NCI-H187 treated with DMSO at 0.1 percent for 48 hours (cell line): ENCODE data around the gene SKIDA1.
A peak's percentile ranks its signal among the peaks of the same experiment; 100 is the strongest.
"Not testable (repeated sequence)": the region's sequence is repeated elsewhere in the genome, so short reads cannot be mapped to it uniquely, and the experiment has no call there.

Source experiments
- DNase-seq: peaks from one replicate; lab custom pipeline; 2025; lab: John Stamatoyannopoulos, UW

The SKIDA1 gene

GRCh38 chr10:21525367-21526187 is at the start of gene SKIDA1:
Gene SKIDA1, minus strand, starts transcription at chr10:21525682. Its CDS starts 7,860 bp downstream, at chr10:21517822.
- peak; percentile 57 for DNase-seq

DNA sequence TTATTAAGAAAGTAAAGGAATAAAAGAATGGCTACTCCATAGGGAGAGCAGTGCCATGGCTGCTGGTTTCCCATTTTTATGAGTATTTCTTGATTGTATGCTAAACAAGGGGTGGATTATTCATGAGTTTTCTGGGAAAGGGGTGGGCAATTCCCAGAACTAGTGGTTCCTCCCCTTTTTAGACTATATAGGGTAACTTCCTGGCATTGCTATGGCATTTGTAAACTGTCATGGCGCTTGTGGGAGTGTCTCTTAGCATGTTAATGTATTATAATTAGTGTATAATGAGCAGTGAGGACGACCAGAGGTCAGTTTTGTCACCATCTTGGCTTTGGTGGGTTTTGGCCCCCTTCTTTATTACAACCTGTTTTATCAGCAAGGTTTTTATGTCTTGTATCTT is 49.0 kb upstream of the SKIDA1 start:
- DNase-seq, result not testable (repeated sequence)

- no peak for DNase-seq
These were observed 47.1 kb upstream of the SKIDA1 start for GRCh38 chr10:21572578-21572977.

GRCh38 chr10:21570761-21571521 is 45.5 kb upstream of the SKIDA1 start:
- no peak for DNase-seq

DNA sequence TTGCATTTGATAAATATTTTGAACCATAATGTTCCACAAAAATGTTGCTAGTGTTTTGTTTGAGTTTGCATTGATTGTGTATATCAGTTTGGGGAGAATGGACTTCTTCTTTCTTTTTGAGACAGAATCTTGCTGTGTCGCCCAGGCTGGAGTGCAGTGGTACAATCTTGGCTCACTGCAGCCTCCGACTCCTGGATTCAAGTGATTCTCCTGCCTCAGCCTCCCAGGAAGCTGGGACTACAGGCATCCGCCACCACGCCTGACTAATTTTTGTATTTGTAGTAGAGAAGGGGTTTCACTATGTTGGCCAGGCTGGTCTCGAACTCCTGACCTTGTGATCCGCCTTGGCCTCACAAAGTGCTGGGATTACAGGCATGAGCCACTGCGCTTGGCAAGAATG is 33.5 kb upstream of the SKIDA1 start:
- not testable (repeated sequence) for DNase-seq

GRCh38 chr10:21556527-21556926 is 31.0 kb upstream of the SKIDA1 start:
- DNase-seq, result no peak

DNA sequence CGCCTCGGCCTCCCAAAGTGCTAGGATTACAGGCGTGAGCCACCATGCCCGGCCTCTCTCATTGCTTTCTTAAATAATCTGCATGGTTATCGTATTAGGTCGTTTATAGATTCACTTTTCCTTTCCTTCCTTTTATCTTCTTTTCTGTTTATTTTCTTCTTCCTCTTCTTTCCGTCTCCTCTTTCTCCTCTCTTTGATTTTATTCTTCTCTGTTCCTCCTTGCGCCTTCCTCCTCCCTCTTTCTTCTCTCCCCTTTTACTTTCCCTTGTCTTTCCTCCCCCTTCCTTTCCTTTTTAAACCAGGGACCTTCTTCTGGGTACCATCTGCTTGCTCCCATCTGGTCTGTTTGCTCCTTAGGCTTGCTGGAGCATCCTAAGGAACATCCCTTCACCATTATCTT is 27.2 kb upstream of the SKIDA1 start:
- DNase-seq, result no peak

- DNase-seq, result no peak
These were observed 21.8 kb upstream of the SKIDA1 start for GRCh38 chr10:21547246-21547645.

DNA sequence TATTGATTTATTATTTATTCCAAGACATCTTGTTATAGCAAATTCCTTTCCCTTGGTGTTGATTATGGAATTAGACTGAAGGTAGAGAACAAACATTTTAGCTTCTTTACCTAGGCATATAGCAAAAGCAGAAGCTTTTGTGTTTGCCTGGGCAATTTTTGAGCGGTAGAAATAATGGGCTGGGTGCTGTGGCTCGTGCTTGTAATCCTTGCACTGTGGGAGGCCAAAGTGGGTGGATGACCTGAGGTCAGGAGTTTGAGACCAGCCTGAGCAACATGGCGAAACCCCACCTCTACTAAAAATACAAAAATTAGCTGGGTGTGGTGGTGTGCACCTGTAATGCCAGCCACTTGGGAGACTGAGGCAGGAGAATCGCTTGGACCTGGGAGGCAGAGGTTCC is 15.2 kb upstream of the SKIDA1 start:
- DNase-seq, result not testable (repeated sequence)

DNA sequence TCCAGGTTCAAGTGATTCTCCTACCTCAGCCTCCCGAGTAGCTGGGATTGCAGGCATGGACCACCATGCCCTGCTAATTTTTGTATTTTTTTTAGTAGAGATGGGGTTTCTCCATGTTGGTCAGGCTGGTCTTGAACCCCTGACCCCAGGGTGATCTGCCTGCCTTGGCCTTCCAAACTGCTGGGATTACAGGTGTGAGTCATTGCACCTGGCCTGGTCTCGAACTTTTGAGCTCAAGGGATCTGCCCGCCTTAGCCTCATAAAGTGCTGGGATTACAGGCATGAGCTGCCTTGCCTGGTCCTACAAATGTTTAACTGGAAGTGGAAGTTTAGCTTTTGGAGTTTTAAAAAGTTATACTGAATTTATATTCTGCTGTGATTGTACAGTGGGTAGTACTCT is 11.4 kb upstream of the SKIDA1 start:
- DNase-seq, result no peak

GRCh38 chr10:21535976-21536375 is 10.5 kb upstream of the SKIDA1 start:
- DNase-seq, result not testable (repeated sequence)

- DNase-seq, result no peak
These were observed 10.0 kb upstream of the SKIDA1 start for GRCh38 chr10:21535494-21535965.

GRCh38 chr10:21534604-21535493 is 9.4 kb upstream of the SKIDA1 start:
- DNase-seq, result no peak

- no peak for DNase-seq
These were observed 8.8 kb upstream of the SKIDA1 start for GRCh38 chr10:21534280-21534586.

- no peak for DNase-seq
These were observed 8.2 kb upstream of the SKIDA1 start, which contains the start of gene MLLT10 for GRCh38 chr10:21533467-21534279. Gene MLLT10, plus strand, starts transcription at chr10:21534232. Its CDS starts 413 bp downstream, at chr10:21534645.

GRCh38 chr10:21532694-21533466 is 7.4 kb upstream of the SKIDA1 start:
- no peak for DNase-seq

- DNase-seq, result no peak
These were observed 5.7 kb upstream of the SKIDA1 start for GRCh38 chr10:21531164-21531563.

DNA sequence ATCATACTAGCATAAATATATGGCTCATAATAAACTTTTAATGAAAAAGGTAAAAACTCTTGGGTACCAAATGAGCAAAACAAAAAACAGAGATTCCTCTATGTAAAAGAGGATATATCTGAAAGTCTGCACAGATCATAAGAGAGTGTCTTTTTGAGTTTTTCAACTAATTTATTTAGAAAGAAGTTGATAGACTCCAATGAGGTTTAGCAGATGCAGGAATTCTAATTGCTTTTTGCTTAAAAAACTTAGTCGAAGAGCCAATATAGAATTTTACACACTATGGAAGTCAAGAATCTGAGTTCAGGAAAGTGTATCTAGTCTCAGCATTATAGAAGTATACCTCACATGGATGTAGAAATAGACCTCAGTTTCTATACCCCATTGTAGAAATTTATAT is 5.2 kb upstream of the SKIDA1 start:
- no peak for DNase-seq

DNA sequence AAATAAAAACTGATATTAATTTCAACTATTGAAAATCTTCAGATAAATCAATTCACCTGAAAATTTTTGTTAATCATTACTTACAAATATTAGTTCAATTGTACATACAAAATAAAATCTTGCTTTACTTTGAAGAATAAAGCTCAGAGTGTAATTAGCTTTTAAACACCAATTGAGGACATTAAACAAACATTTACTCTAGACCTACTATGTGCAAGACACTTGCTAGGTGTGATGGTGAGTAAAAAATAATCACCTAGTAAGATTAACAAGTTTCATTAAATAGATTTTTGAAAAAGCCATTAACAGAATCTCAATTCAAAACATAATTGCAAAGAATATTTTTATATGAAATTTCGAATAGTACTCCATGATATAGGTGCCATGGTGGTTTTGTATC is 4.7 kb upstream of the SKIDA1 start:
- DNase-seq, result no peak
